ENCODE results near the gene ADRA2A.

Gene ADRA2A

DNA sequence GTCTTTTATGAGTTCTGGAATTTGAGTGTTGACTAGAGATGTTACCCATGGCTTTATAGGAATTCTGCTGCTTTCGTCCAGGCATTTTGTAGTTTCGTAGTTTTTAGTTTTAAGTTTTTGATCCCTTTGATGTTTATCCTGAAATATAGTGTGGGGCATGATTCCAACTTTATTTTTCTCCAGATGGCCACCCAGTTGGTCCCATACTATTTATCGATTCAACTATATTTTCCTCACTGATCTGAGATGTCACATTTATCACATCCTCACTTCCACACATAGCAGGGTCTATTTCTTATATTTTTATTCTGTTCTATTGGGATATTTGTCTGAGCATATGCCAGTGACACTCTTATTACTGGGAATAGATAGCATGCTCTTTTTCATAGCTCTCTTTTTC lies 33.9 kb downstream of the ADRA2A start:
- DNase-seq (ENCODE audit: low read depth, low spot score) = no peak
- TF ChIP-seq POLR2AphosphoS5 (IDR thresholded peaks at IDR 0.05; ENCODE audit: borderline replicate concordance, low read depth, low read length) (no peak), FOXP2 (optimal IDR thresholded peaks at IDR 0.05; ENCODE audit: control extremely low read depth, extremely low read length, insufficient read depth) (no peak)
- no peaks in the 10 kb centered on the region for H3K36me3 ChIP-seq (ENCODE audit: insufficient read depth, low read length)
- no peaks in the 10 kb centered on the region for H3K9me3 ChIP-seq (ENCODE audit: low read depth, low read length)
- H3K27ac ChIP-seq = no peak overlapping the region
- H3K9ac ChIP-seq (ENCODE audit: insufficient read length) = no peak overlapping the region
- H3K4me3 ChIP-seq = no peak overlapping the region

DNA sequence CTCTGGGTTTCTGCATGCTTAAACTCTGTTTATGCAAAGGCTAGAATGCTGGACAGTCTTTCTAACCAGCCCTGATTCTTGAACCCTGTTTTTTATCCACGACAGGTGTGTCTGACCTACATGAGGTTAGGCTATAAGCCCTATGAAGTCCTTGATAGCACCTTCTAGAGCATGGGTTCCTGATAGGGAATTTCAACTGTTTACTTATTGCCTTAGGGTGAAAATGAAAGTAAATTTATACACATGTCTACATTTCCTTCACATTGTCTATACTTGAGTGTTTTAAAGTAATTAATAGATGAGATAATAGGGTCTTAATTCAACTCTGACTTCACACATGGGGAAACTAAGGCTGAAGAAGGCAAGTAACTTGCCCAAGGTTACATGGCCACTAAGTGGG lies 35.5 kb downstream of the ADRA2A start:
- no peak overlapping the region for H3K9ac ChIP-seq (ENCODE audit: insufficient read length)
- no peak for DNase-seq (ENCODE audit: low read depth, low spot score)
- H3K36me3 ChIP-seq (ENCODE audit: insufficient read depth, low read length) = no peaks in the 10 kb centered on the region
- TF ChIP-seq POLR2AphosphoS5 (IDR thresholded peaks at IDR 0.05; ENCODE audit: borderline replicate concordance, low read depth, low read length) (no peak), FOXP2 (optimal IDR thresholded peaks at IDR 0.05; ENCODE audit: control extremely low read depth, extremely low read length, insufficient read depth) (no peak), EZH2 (IDR thresholded peaks at IDR 0.05) (no peak)
- no peak overlapping the region for H3K4me3 ChIP-seq
- no peaks in the 10 kb centered on the region for H3K9me3 ChIP-seq (ENCODE audit: low read depth, low read length)
- H3K27ac ChIP-seq = no peak overlapping the region

DNA sequence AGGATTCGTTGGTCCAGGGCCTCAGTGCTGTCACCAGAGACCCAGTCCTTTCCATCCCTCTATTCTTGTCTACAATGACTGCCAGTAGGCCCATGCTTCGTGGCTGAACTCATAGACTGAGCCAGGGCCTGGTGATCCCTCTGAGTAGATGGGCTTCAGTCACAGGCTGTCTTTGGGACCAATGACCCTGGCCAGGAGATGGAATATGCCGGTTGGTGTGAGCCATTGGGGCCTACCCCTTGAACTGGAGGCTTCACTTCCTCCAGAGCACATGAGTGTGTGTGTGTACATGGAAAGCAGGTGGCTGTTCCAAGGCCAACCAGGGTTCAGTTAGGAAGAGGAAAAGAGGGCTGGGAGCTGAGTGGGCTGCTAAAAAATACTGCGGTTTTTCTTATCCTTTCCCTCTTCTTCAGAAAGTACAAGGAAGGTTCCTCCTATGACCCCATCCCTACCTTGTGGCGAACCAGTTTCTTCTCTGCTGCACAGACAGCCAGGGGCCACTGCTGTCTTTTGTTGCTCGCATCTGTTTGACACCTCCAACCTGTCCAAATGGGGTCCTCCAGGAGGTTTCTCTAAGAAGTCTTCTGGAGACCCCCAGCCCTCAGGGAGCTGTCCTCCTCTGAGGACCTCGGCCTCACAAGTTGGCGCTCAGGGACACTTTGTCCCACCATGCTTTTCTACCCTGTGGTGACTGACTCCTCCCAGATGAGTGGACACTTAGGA lies 36.6 kb downstream of the ADRA2A start:
- Histone ChIP-seq H3K36me3 (ENCODE audit: insufficient read depth, low read length) (no peaks in the 10 kb centered on the region), H3K4me3 (no peak overlapping the region), H3K27ac (no peak overlapping the region), H3K9me3 (ENCODE audit: low read depth, low read length) (no peaks in the 10 kb centered on the region), H3K9ac (ENCODE audit: insufficient read length) (no peak overlapping the region)
- no peak for DNase-seq (ENCODE audit: low read depth, low spot score)
- TF ChIP-seq EZH2 (IDR thresholded peaks at IDR 0.05) (no peak), POLR2AphosphoS5 (IDR thresholded peaks at IDR 0.05; ENCODE audit: borderline replicate concordance, low read depth, low read length) (no peak), FOXP2 (optimal IDR thresholded peaks at IDR 0.05; ENCODE audit: control extremely low read depth, extremely low read length, insufficient read depth) (no peak)

DNA sequence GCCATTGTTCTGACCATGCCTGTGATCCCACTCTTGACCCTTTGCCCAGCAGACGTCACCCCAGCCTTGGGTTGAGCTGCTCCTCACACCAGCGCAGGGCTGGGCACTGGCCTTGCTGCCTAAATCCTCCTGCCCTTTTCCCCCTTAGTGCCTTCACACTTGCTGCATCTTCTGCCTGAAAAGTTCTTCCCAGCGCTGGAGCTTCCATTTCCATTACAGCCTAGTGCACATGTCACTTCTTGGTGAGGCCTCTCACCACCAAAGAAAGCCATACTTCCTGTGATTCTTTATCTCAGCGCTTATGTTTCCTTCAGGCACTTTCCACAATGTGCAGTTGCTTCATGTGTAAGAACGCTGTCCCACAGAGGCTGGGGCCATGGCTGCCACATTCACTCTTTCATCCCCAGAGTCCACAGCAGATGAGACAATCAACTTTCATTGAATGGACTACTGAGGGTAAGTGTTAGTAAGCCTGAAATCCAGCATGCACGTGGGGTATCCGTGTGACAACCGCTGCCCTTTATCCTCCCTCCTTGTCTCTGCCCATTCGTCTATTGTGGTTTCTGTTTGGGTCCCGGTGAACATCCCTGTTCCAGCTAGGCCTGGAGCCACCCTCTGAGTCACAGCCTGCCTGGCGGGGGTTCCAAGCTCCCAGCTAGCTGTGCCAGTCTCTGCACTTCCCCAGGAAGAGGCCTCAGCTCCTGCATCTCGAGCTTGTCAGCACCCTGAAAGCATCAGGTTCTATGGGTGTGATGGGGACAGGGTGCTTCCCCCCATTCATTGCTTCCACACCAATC lies 37.3 kb downstream of the ADRA2A start:
- no peak overlapping the region for H3K4me3 ChIP-seq
- no peak for DNase-seq (ENCODE audit: low read depth, low spot score)
- no peak overlapping the region for H3K27ac ChIP-seq
- no peaks in the 10 kb centered on the region for H3K9me3 ChIP-seq (ENCODE audit: low read depth, low read length)
- H3K9ac ChIP-seq (ENCODE audit: insufficient read length) = no peak overlapping the region
- TF ChIP-seq FOXP2 (optimal IDR thresholded peaks at IDR 0.05; ENCODE audit: control extremely low read depth, extremely low read length, insufficient read depth) (no peak), EZH2 (IDR thresholded peaks at IDR 0.05) (no peak), POLR2AphosphoS5 (IDR thresholded peaks at IDR 0.05; ENCODE audit: borderline replicate concordance, low read depth, low read length) (no peak)
- H3K36me3 ChIP-seq (ENCODE audit: insufficient read depth, low read length) = no peaks in the 10 kb centered on the region

DNA sequence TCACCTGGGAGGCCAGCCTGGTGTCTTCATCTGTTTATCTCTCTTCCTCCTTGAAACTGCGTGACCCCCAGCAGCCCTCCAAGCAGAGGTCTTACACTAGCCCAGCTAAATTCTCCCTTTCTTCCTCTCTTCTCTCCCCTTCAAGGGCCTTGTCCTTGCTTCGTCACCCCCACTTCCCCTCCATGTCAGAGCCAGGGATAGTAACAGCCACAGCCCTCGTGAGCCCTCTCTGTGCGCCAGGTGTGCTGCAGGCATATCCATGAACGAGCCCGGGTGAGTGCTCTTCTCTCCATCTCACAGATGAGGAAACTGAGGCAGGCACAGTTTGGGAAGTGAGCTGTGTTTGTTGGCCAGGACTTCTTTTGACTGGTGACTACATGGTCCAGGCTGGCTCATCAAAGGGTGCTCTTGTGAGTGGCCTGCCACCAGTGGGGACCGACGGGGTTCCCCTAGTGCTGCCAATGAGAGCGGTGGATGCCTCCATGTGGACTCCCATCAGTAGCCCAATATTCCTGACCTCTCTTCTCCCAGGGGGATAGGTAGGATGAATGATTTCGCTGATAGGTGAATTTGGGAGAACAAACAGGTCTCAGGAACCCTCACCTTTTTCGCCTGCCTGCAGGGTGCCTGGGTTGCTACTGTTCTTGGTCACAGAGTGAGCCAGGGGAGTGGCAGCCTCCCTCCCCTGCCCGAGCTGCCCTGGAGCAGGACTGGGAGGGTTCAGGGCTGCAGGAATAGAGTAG lies 38.1 kb downstream of the ADRA2A start:
- no peak overlapping the region for H3K27ac ChIP-seq
- H3K9ac ChIP-seq (ENCODE audit: insufficient read length) = no peak overlapping the region
- no peaks in the 10 kb centered on the region for H3K36me3 ChIP-seq (ENCODE audit: insufficient read depth, low read length)
- H3K9me3 ChIP-seq (ENCODE audit: low read depth, low read length) = no peaks in the 10 kb centered on the region
- no peak for TF ChIP-seq POLR2AphosphoS5 (IDR thresholded peaks at IDR 0.05; ENCODE audit: borderline replicate concordance, low read depth, low read length)
- TF ChIP-seq EZH2 (IDR thresholded peaks at IDR 0.05) = no peak
- no peak for TF ChIP-seq FOXP2 (optimal IDR thresholded peaks at IDR 0.05; ENCODE audit: control extremely low read depth, extremely low read length, insufficient read depth)
- H3K4me3 ChIP-seq = no peak overlapping the region
- no peak for DNase-seq (ENCODE audit: low read depth, low spot score)

DNA sequence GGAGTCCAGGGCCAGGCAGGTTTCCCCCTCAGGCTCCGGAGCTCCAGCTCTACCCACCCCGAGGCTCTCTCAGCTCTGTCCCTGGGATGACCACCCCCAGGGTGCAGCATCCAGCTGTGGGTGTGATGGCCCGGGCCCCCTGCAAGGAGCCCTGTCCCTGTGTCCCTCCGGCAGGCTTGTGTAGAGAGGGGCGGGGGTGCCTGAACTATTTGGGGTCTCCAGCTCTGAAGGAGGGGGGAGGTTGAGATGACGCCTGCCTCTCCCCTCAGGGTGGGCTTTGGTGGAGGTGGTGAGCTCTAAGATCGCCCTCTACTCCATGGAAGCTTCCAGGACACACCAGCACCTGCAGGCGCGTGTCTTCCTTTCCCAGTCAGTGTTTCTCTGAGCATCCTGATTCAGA lies 39.4 kb downstream of the ADRA2A start:
- Histone ChIP-seq H3K27ac (no peak overlapping the region), H3K4me3 (no peak overlapping the region), H3K9ac (ENCODE audit: insufficient read length) (no peak overlapping the region), H3K9me3 (ENCODE audit: low read depth, low read length) (no peaks in the 10 kb centered on the region), H3K36me3 (ENCODE audit: insufficient read depth, low read length) (no peaks in the 10 kb centered on the region)
- TF ChIP-seq POLR2AphosphoS5 (IDR thresholded peaks at IDR 0.05; ENCODE audit: borderline replicate concordance, low read depth, low read length) (no peak), FOXP2 (optimal IDR thresholded peaks at IDR 0.05; ENCODE audit: control extremely low read depth, extremely low read length, insufficient read depth) (no peak), EZH2 (IDR thresholded peaks at IDR 0.05) (no peak)
- no peak for DNase-seq (ENCODE audit: low read depth, low spot score)

DNA sequence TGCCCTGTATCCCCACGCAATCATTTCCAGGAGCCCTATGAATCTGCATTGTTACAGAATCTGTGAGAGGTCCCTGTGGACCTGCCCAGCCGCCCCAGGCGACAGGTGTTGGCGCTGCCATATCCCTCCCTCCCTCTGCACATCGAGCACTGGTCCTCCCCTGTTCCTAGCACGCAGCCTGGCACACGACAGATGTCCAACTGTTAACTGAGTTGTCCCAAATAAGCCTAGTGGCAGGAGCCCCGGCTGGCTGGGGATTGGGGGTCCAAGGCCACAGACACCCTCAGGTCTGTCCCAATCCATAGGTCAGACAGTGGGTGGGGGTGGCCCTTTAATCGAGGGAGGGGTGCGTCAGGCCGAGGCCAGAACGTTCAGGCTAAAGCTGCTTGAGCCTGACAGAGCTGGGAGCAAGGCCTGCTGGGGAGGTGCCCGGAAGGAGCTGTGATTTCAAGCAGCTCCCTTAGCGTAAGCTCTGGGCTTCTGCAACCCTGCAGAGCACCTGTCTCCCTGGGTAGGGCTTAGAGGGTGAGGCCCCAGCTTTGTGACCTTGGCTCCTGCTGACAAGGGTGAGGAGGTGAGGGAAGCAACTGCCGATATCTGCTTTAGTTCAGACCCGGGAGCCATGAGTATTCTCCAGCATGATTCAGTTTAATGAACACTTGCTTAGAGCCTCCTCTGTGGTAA lies 40.1 kb downstream of the ADRA2A start:
- no peak for TF ChIP-seq POLR2AphosphoS5 (IDR thresholded peaks at IDR 0.05; ENCODE audit: borderline replicate concordance, low read depth, low read length)
- TF ChIP-seq EZH2 (IDR thresholded peaks at IDR 0.05) = no peak
- no peak for TF ChIP-seq FOXP2 (optimal IDR thresholded peaks at IDR 0.05; ENCODE audit: control extremely low read depth, extremely low read length, insufficient read depth)
- no peaks in the 10 kb centered on the region for H3K9me3 ChIP-seq (ENCODE audit: low read depth, low read length)
- H3K27ac ChIP-seq = no peak overlapping the region
- no peak overlapping the region for H3K4me3 ChIP-seq
- H3K36me3 ChIP-seq (ENCODE audit: insufficient read depth, low read length) = no peaks in the 10 kb centered on the region
- no peak overlapping the region for H3K9ac ChIP-seq (ENCODE audit: insufficient read length)
- no peak for DNase-seq (ENCODE audit: low read depth, low spot score)
